Muscle of arm (tissue), 12 donors: ENCODE results near the gene SMIM28. TPM values are rescaled to one million over a fixed set of nuclear protein-coding genes. Genes with fewer than 3 reads are reported as not detected.
"Not testable (repeated sequence)": the region's sequence is repeated elsewhere in the genome, so short reads cannot be mapped to it uniquely, and the experiment has no call there.

Source experiments
- DNase-seq: peaks from one replicate; pipeline ENCODE4 v3.0.0-alpha.2; 2013
- polyA plus RNA-seq, 12 donors: library from polyadenylated mRNA; unstranded; fragments of 120-200 nt; gene quantifications; one replicate each; pipeline ENCODE4 v1.2.1, GENCODE V29; 2013; ENCODE audit not compliant: insufficient read length in 12 of 12

Gene SMIM28
- polyA plus RNA-seq, 12 donors = not detected

DNA sequence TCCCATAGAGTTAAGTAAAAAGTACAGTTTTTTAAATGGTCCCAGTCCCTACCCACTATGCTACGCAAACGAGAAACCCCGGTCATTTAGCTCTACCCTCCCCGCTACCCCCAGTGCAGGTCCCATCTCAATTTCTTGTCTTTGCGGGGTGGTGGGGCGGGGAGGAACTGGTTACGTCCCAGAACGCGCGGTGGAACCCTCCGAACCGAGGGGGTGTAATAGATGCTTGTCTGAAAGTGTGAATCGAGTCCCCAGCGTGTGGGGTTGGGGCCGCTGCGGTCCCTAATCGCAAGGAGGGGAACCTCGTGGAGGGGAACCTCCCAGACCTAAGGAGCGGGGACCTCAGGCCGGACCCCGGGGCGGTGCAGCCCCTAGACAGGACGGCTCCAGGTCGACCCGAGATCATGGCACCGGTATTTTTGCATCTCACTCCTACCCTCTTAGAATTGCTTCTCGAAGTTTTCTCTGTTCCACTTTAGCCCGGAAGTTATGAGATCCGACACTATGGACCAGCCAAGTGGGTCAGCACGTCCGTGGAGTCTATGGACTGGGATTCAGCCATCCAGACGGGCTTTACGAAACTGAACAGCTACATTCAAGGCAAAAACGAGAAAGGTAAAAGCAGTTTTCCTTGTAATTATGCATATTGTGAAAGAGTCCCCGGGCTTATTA, 27.1 kb downstream of the SMIM28 start:
- peak; percentile 28 for DNase-seq

DNA sequence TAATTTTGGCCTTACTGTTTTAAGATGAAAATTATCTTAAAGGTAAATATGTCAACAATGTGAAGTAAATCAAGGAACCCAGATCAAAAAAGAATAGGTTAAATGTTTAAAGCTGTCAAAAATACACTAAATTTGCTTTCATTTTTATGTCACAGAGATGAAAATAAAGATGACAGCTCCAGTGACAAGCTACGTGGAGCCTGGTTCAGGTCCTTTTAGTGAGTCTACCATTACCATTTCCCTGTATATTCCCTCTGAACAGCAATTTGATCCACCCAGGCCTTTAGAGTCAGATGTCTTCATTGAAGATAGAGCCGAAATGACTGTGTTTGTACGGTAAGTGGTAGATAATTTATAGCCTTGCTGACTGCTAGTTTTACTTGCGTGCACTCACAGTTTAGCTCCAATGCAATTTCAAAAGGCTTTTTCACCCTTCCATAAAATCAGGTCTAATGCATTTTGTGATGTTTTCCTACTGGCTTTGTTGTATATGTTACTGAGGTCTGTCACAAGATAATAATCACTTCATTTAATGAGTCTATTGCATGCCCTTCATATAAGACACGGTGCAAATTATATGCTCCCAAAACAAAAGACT, 28.2 kb downstream of the SMIM28 start:
- no peak for DNase-seq

DNA sequence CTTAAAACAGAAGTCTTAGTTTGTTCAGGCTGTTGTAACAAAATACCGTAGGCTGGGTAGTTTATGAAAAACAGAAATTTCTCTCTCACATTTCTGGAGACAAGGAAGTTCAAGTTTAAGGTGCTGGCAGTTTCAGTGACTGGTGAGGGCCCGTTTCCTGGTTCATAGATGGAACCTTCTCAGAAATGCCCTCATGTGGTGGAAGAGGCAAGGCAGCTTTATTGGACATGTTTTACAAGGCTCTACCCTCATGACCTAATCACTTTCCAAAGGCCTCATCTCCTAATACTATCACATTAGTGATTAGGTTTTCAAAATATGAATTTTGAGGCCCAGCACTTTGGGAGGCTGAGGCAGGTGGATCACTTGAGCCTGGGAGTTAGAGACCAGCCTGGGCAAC, 28.7 kb downstream of the SMIM28 start:
- no peak for DNase-seq

DNA sequence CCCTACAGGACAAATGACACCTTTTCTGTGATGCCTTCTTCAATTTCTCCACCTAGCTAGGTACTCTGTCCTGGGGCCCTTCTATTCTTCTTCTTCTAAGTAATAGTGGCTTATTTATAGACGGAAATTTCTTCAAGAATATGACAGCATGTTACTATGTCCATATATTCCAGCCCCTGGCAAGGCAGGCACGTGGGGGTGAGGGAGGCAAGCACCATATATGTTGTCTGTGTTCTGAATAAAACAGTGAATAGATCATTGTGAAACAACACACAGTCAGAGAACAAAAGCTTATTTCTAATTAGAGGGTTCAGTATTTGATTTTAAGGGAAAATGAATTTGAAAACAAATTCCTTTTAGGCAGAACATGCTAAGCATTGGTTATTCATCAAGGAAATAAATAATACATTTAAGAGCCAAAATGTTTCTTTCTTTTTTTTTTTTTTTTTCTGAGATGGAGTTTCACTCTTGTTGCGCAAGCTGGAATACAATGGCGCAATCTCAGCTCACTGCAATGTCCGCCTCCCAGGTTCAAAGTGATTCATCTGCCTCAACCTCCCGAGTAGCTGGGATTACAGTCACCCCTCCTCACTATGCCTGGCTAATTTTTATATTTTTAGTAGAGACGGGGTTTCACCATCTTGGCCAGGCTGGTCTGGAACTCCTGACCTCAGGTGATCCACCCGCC, 32.5 kb downstream of the SMIM28 start:
- DNase-seq = no peak

DNA sequence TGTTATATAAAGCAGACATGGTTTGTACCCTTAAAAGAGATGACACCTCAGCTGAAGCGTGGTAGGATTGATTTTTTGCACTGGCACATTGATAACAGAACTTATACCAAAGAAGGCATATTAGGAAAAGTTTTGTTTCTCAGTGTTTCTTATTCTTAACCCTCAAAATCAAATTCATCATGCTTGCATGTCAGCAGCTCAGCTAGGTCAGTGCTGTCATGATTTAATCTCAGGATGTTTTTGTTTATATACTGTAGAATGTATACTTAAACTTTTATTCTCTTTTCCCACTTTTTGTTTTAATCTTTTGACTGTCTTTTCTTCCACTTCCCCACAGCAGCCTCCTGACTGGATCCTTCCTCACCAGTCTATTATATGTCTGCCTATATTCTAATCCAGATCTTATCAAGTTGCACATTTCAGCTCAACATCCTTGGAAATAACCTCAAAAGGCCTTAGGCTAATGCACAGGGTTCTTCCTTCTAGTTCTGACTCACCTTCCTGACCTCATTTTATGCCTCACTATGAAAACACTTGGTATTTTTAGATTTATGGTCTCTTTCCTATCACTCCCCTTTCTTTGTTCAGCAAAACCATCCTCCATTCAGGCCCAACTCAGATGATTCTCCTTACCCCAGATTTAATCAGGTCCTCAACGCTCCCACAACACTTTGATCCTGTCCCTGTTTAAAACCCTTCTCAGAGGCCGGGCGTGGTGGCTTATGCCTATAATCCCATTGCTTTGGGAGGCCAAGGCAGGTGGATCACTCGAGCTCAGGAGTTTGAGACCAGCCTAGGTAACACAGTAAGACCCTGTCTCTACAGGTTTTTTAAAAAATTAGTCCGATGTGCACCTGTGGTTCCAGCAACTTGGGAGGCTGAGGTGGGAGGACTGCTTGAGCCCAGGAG, 33.5 kb downstream of the SMIM28 start:
- DNase-seq = no peak

DNA sequence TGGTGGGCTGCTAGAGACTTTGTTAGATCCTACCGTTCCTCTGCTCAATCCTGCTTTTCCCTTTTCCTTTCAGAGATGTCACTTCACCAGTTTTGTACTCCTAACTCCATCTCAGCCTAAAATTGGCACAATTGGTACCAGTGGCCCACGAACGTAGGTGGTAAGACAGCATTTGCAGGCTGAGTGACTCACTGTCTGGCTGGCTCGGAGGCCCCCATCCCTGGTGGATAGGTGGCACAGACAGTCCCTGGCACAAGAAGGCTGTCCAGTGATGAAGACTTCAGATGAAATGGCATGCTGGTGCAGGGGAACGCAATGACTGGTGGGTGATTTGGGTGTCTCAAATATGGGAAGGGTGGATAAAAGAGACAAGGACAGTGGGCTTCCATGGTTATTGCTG, 37.4 kb downstream of the SMIM28 start:
- DNase-seq = no peak

DNA sequence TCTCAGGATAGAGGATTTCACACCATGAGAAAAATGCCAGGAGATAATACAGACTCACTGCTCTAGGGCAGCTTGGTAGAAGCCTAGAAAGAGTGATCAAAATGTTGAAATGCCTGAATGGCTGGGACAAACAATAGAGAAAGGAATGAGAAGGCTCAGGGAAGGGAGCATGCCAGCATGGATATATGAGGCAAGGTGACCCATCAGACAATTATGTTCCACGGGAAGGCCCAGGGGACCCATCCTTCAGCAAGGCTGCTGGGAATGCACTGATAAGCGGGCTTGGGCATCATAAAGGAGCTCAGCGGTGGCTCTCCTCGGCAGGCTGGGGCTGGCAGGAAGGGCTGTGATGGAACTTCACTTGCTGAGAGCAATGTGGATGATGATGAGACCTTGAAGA, 38.5 kb downstream of the SMIM28 start:
- no peak for DNase-seq

DNA sequence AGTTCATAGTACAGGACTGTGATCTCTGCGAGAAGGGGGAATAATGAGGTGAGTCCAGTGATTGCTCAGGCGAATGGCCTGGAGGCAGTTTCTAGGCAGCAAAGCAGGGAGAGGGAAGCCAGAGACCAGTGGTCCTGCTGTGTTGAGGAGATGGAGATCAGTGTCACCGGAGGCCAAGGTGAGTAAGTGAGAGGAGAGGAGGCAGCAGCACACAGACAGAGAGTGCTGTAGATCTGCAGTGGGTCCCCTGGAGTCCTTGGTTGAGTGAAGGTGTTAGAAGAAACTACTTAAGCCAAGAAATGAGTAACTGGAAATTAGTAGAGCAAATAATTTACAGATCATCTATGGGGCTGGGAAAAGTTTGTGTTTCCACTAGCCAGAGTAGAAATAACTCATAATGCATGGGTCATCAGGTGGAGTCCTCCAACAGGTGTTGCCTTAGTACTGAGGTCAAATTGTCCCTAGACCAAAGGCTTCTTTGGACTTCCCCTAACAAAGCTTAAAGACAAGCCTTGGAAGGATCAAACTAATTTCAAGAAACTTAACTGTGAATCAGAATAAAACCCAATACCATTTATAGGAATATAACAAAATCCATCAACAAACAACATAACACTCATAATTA, 39.9 kb downstream of the SMIM28 start:
- DNase-seq = no peak

DNA sequence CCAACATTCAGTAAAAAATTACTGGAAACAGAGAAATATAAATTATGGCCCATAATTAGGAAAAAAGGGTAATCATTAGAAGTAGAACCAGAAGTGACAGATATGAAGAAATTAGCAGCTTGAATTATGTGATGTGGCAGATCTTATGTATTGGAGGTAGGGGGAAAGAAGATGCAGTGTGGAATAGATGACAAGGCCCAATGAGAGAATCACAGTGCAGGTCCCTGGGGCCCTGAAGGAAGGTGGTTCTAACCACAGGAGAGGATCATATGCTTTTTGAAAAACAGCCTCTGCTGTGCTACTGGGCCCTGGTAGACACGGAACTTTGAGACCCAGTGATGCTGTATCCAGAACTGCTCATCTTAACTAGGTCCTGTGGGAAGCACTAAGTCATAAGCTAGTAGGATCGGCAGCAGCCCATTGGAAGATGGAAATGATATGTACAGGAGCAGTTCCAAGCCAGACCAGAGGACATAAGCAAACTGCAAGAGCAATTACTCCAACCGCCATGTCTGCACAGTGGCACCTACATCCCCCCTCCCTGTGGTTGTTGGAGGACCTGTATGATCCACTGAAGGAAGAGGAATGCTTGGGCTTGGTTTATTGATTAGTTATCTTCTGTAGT, 40.5 kb downstream of the SMIM28 start:
- no peak for DNase-seq

DNA sequence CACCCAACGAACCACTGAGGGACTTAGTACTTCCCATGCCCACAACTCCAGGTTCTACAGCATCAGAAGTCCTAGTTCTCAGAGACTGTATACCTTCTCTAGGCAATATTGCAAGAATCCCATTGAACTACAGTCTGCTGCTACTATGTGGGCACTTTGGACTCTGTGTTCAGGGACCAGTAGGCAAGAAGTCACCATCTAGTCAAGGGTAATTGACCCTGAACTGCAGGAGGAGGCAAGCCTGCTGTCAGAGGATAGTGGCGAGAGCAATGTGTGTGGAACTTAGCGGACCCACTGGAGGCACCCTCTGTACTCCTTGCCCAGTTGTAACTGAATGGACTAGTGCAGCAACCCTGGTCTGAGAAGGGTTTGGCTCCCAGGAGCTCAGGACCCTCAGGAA, 42.1 kb downstream of the SMIM28 start:
- no peak for DNase-seq

DNA sequence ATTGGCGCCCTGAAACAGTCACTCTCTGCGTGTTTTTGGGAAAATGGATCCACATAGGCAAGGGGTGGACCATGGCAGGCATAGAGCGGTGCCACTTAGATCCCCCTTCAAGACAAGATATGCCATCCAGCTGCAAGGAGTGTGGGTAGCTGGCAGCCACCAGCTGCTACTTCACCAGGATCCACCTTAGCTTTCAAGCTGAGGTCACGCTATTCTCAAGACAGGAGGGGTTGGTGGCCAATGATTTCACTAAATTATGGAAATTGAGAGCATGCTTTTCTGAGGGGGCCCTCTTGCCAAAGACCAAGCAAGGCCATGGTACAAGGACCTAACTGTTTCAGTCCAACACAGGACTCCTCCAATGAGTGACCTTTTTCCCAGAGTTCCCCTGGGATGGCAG, 42.7 kb downstream of the SMIM28 start:
- no peak for DNase-seq

DNA sequence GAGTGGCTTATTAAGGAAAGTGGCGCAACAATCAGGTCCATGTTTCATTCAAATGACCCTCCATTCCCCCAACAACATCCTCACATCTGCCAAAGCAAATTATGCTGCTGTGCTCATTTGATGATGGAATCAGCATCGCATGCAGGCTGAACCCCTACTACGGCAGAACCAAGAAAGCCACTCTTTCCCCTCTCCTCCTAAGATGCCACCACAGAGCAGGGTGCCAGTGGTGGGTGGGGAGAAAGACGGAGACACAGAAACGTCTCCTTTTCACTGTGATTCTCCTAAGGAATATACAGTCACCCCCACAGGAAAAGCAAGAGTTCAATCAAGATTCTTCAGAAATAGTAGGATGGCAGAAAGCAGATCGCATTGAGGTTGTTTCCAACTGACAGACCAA, 43.4 kb downstream of the SMIM28 start:
- DNase-seq = no peak

DNA sequence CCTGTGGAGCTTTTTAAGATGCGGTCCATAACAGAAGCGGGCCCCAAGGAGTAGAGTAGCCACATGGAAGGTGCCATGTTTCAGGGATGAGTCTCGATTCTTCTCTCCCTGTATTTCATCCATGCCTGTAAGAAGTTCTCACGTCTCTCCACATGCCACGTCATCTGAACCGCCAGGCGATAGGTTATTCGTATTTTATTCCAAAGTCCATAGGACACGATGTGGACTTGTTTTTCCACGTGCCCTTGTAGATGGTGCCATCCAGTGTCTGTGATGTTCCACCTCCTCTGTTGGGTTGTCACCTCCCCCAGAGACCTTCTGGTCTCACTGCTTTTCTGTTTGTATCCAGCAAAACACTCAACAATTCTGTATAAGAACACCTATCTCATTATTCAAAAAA, 43.9 kb downstream of the SMIM28 start:
- DNase-seq = no peak

DNA sequence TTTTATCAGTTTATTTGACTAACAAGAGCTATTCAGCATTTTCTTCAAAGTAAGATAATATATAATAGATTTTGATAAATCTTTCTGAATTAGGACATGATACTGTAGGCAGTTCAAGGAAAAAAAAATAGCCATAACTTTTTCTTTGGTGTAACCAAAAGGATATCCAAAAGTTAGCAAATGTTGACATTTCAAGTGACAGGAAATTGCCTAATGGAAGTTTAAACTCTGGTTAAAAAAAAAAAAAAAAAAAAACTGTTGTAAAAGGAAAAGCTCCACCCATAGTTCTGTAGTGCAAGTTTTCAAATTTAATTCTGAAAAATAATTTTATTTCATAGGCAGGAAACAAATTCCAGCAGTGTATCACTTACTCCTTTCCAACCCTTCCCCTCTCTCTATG, 45.2 kb downstream of the SMIM28 start:
- no peak for DNase-seq

DNA sequence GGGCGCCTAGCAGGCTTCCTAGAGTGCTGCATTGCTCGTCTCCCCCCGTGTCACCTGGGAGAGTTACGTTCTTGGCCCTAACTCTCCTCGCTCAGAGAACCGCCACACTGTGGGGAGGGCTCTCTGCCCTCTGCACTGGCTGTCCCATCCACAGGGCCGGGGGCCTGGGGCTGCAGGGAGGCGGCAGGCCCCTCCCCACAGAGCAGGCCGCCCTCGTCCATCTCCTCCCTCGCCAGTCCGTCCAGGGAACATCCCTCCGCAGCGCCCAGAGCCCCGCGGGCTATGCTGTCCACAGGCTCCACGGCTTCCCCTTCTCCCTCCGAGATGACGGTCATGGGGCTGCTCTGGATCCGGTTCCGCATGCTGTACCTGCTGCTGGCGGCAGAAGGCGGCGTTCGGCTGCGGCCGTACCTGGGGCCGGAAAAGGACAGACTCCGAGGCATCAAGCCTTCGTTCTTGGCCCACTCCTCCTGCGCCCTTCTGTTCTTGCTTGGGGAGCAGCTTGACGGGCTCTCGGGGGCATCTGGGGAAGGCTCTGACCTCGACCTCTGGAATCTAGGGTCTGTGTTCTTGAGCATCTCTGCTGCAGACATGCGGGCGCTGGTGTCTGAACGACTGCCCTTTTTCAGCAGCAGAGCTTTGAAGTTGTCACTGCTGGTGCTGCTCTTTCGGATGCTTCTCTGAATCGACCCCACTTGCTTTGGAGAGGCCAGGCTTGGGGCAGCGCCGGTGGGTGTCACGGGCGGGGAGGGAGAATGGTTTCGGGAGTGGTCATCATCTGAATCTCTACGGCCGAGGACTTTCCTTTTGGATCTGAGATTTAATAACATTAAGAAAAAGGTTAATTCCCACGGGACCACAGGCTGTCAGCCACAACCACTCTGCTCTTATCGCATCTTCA, 46.5 kb downstream of the SMIM28 start:
- no peak for DNase-seq

DNA sequence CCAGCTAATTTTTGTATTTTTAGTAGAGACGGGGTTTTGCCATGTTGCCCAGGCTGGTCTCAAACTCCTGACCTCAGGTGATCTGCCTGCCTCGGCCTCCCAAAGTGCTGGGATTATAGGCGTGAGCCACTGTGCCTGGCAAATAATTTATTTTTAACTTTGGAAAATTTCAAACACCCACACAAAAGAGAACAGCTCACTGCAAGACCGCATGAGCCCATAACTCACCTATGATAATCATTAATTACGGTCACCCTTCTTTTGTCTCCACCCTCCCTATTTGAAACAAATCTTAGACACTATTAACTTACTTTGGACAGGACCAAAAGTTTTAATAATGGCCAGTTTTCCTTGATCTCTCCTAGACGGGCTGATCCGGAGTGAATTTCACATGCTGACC, 47.6 kb downstream of the SMIM28 start:
- not testable (repeated sequence) for DNase-seq

DNA sequence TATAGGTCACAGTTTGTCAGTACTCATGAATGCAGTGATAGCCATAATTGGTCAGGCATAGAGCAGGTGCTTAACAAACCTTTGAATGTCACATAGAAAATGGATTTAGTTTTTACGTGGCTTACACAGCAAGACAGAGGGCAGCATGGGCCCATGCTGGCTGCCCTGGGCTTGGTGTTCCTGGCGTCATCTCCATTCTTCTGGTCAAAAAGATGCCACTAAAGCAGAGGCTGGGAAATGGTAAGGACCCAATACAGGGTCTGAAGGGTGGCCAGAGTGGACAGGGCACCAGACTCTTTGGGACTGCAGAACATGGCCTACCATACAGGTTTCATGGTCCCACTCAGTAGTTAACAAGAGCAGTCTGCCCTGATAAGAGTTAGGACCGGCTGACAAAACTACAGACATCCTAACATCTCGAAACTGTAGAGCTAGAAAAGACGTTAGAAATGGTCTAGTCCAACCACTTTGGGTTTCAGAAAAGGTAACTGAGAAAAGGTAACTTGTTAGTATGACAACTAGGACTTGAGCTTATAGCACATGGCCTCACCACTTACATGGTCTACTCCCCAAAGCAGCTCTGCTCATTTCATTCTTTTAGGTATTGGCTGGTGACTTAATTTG, 48.9 kb downstream of the SMIM28 start:
- no peak for DNase-seq

DNA sequence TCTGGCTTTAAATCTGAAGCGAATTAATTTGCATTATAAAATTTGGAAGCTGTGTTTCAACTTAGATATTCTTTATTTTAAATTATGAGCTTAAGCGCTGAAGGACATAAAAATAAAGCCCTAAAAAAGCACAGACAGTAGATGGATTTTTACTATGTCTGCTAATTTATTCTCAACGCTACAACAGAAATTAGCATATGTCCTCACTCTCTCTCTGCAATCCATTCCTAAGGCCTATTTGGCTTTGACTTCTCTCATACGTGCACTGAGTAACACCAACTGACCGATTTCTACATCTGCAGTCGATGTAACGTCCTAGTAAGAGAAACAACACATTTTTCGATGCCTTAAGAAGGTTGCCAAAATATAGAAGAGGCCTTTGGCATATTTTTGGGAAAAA, 50.0 kb downstream of the SMIM28 start:
- no peak for DNase-seq

DNA sequence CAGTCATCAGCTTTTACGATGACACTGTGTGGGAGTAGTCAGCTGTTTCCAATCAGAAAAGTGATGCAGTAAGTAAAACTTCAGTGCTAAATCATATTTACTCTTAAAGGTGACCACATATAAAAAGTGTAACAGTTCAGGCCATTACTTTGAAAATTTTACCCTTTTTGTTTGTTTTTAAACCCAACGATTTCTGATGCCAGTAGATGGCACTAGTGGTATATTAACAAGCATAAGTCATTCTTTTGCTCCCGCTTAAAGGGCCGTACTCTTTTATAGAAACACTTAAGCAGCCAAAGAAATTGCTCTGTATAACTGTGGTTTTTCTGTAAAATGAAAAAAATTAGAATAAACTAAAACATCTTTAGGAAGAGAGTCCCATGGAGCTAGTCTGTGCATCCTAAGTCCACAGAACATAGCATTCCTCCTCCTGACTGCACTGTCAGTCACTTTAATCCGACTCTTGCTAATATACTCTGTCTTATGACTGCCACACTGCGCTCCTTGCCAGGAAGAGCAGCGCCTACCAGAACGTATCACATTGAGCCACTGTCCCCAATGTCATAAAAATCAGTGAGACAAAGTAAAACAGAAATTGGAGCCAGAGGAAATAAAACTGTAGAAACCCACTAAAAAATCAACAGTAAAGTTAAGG, 51.4 kb downstream of the SMIM28 start:
- peak; percentile 59 for DNase-seq
